Activated CD8-positive, alpha-beta memory T cell treated with anti-CD3 and anti-CD28 coated beads, Interleukin-2, amount 10 ng/mL, durations not matched to agents 7 days and 5 days (primary cell): ENCODE data around the gene VPS72. TPM values are rescaled to one million over a fixed set of nuclear protein-coding genes. Genes with fewer than 3 reads are reported as not detected.

Experiments used
- ATAC-seq: fragments of 150-1000 bp; cut with Tn5 transposase; one replicate; pipeline ENCODE4 v1.10.0; 2021; ENCODE audit warnings: moderate library complexity
- CTCF ChIA-PET: fragments of 350-600 bp; sonication (Branson Sonifier 250); formaldehyde crosslinking; loops from one replicate; lab custom pipeline; 2021; ENCODE audit warnings: antibody characterized with exemption; lab: Charles Lee
- DNase-seq: peaks from one replicate; pipeline ENCODE4 v3.0.0-alpha.2; 2020
- H3K27ac Mint-ChIP-seq: one replicate; pipeline ENCODE4 v1.8.0; 2021; ENCODE audit warnings: mild to moderate bottlenecking, mixed read lengths
- H3K27me3 Mint-ChIP-seq: one replicate; pipeline ENCODE4 v1.8.0; 2021; ENCODE audit warnings: mixed read lengths
- H3K36me3 Mint-ChIP-seq: one replicate; pipeline ENCODE4 v1.8.0; 2021; ENCODE audit warnings: mild to moderate bottlenecking, mixed read lengths
- H3K4me1 Mint-ChIP-seq: one replicate; pipeline ENCODE4 v1.8.0; 2021; ENCODE audit warnings: mixed read lengths
- H3K4me3 Mint-ChIP-seq: one replicate; pipeline ENCODE4 v1.8.0; 2021; ENCODE audit warnings: mild to moderate bottlenecking, moderate library complexity, mixed read lengths
- H3K9me3 Mint-ChIP-seq: one replicate; pipeline ENCODE4 v1.8.0; 2022; ENCODE audit warnings: low read depth, mixed read lengths
- total RNA-seq, 2 experiments: library from RNA; stranded (reverse); gene quantifications; one replicate each; pipeline ENCODE4 v1.2.3, GENCODE V29; 2021

Gene VPS72
- total RNA-seq, 2 experiments from 2014 or later: 78.3 to 86.2 TPM

GRCh38 chr1:151134991-151135390 is 55.0 kb downstream of the VPS72 start:
- Mint-ChIP-seq H3K9me3 (no peaks in the 10 kb centered on the region), H3K36me3 (no peaks in the 10 kb centered on the region), H3K27me3 (peaks cover 16% of the 10 kb centered on the region), H3K4me1 (peaks cover 15% of the 10 kb centered on the region), H3K27ac (no peak overlapping the region), H3K4me3 (no peak overlapping the region)
- ATAC-seq (no peak), DNase-seq (no peak)
- CTCF ChIA-PET: interaction anchor here (1.2 to 1.6 kb wide), 2 partner anchors 20 to 21 kb away, joined by 3 to 6 read pairs; no protein-coding TSS in a partner anchor

GRCh38 chr1:151134396-151134795 is 55.6 kb downstream of the VPS72 start:
- H3K4me1 Mint-ChIP-seq: peaks cover 15% of the 10 kb centered on the region
- peaks cover 16% of the 10 kb centered on the region for H3K27me3 Mint-ChIP-seq
- no peak for DNase-seq

GRCh38 chr1:151133018-151133806 is 56.8 kb downstream of the VPS72 start:
- ATAC-seq: no peak
- Mint-ChIP-seq H3K9me3 (no peaks in the 10 kb centered on the region), H3K4me1 (peaks cover 15% of the 10 kb centered on the region), H3K27ac (no peak overlapping the region), H3K4me3 (no peak overlapping the region), H3K27me3 (peaks cover 16% of the 10 kb centered on the region), H3K36me3 (no peaks in the 10 kb centered on the region)
- CTCF ChIA-PET: interaction anchor here (1.1 kb wide), 1 partner anchor 33 kb away, joined by 3 read pairs; no protein-coding TSS in a partner anchor
- DNase-seq: no peak

More at GRCh38 chr1:151134396-151134795, 55.6 kb downstream of the VPS72 start:
- no peaks in the 10 kb centered on the region for H3K9me3 Mint-ChIP-seq
- H3K27ac Mint-ChIP-seq: no peak overlapping the region
- H3K36me3 Mint-ChIP-seq: no peaks in the 10 kb centered on the region
- CTCF ChIA-PET: interaction anchor here (0.8 to 1.6 kb wide), 3 partner anchors 21 to 110 kb away, joined by 3 to 6 read pairs (median 5); no protein-coding TSS in a partner anchor
- no peak for ATAC-seq
- H3K4me3 Mint-ChIP-seq: no peak overlapping the region

- no peaks in the 10 kb centered on the region for H3K9me3 Mint-ChIP-seq
- H3K27me3 Mint-ChIP-seq: peaks cover 16% of the 10 kb centered on the region
- ATAC-seq: no peak
- CTCF ChIA-PET: interaction anchor here (1.1 to 2.4 kb wide), 2 partner anchors 32 to 33 kb away, joined by 3 to 11 read pairs; no protein-coding TSS in a partner anchor
- H3K4me1 Mint-ChIP-seq: peaks cover 15% of the 10 kb centered on the region
- H3K4me3 Mint-ChIP-seq: no peak overlapping the region
- H3K27ac Mint-ChIP-seq: no peak overlapping the region
- DNase-seq: no peak
- no peaks in the 10 kb centered on the region for H3K36me3 Mint-ChIP-seq
Measured at GRCh38 chr1:151132335-151133017, 57.5 kb downstream of the VPS72 start.

GRCh38 chr1:151131701-151132334 is 58.2 kb downstream of the VPS72 start:
- Mint-ChIP-seq H3K27me3 (peaks cover 16% of the 10 kb centered on the region), H3K4me3 (peak overlapping the region; percentile 64), H3K9me3 (no peaks in the 10 kb centered on the region), H3K27ac (peak overlapping the region; percentile 1), H3K36me3 (no peaks in the 10 kb centered on the region), H3K4me1 (peaks cover 15% of the 10 kb centered on the region)
- CTCF ChIA-PET: interaction anchor here (1.0 to 2.9 kb wide), 5 partner anchors 9 to 106 kb away, joined by 3 to 11 read pairs (median 4); no protein-coding TSS in a partner anchor
- no peak for DNase-seq
- ATAC-seq: no peak

- Mint-ChIP-seq H3K9me3 (no peaks in the 10 kb centered on the region), H3K36me3 (no peaks in the 10 kb centered on the region), H3K27ac (peak overlapping the region; percentile 1), H3K4me3 (peak overlapping the region; percentile 64), H3K4me1 (peaks cover 15% of the 10 kb centered on the region), H3K27me3 (peaks cover 16% of the 10 kb centered on the region)
- ATAC-seq (peak; percentile 98), DNase-seq (peak; percentile 82)
- CTCF ChIA-PET: interaction anchor here (1.0 to 2.9 kb wide), 7 partner anchors 10 to 107 kb away, joined by 3 to 11 read pairs (median 4); no protein-coding TSS in a partner anchor
Measured at GRCh38 chr1:151130987-151131586, 58.9 kb downstream of the VPS72 start.

- Mint-ChIP-seq H3K36me3 (peaks cover 3% of the 10 kb centered on the region), H3K27ac (no peak overlapping the region), H3K4me1 (peaks cover 13% of the 10 kb centered on the region), H3K27me3 (peaks cover 16% of the 10 kb centered on the region), H3K4me3 (no peak overlapping the region), H3K9me3 (no peaks in the 10 kb centered on the region)
- CTCF ChIA-PET: interaction anchor here (1.2 kb wide), 2 partner anchors 11 to 27 kb away, joined by 4 to 5 read pairs; no protein-coding TSS in a partner anchor
- DNase-seq (no peak), ATAC-seq (no peak)
Measured at GRCh38 chr1:151128800-151129199, 61.2 kb downstream of the VPS72 start.

Other genes with a start within 250 kb of the VPS72 start
- 100 to 1,000 TPM; 144 to 170 TPM for gene CERS2, start 215.4 kb downstream of the VPS72 start, total RNA-seq
- under 1 TPM in 1 of 2 experiments, not detected in 1; 0.23 TPM for gene ANXA9, start 207.9 kb downstream of the VPS72 start, total RNA-seq
- gene MINDY1, start 183.3 kb downstream of the VPS72 start, total RNA-seq: 1 to 10 TPM; 4.2 to 7.0 TPM
- 10 to 100 TPM; 14.7 to 17.4 TPM for gene PRUNE1, start 181.7 kb downstream of the VPS72 start, total RNA-seq
- gene BNIPL, start 153.6 kb downstream of the VPS72 start, total RNA-seq: 1 to 10 TPM; 1.0 to 2.0 TPM
- 1 to 10 TPM; 1.2 to 2.0 TPM for gene C1orf56, start 142.4 kb downstream of the VPS72 start, total RNA-seq
- 100 to 1,000 TPM; 214 to 235 TPM for gene CDC42SE1, start 130.6 kb downstream of the VPS72 start, total RNA-seq
- 1 to 10 TPM; 4.1 to 5.0 TPM for gene MLLT11, start 129.8 kb downstream of the VPS72 start, total RNA-seq
- 10 to 100 TPM; 20.0 to 23.9 TPM for gene GABPB2, start 119.4 kb downstream of the VPS72 start, total RNA-seq
- 1 to 10 TPM in 1 of 2 experiments, under 1 TPM in 1; 0.84 to 1.7 TPM for gene SEMA6C, start 43.6 kb downstream of the VPS72 start, total RNA-seq
- 10 to 100 TPM; 14.5 to 17.6 TPM for gene TNFAIP8L2, start 33.5 kb downstream of the VPS72 start, total RNA-seq
- gene LYSMD1, start 24.3 kb downstream of the VPS72 start, total RNA-seq: 1 to 10 TPM; 4.4 to 4.9 TPM
- 10 to 100 TPM; 60.6 to 69.6 TPM for gene SCNM1, start 24.1 kb downstream of the VPS72 start, total RNA-seq
- gene TMOD4, start 14.2 kb downstream of the VPS72 start, total RNA-seq: 1 to 10 TPM; 2.9 to 3.6 TPM
- 10 to 100 TPM; 55.2 to 70.3 TPM for gene PIP5K1A, start 8.4 kb upstream of the VPS72 start, total RNA-seq
- gene PSMD4, start 64.5 kb upstream of the VPS72 start, total RNA-seq: 100 to 1,000 TPM; 187 to 223 TPM
- gene ZNF687, start 92.1 kb upstream of the VPS72 start, total RNA-seq: 10 to 100 TPM; 29.9 to 35.7 TPM
- 10 to 100 TPM; 68.5 to 73.9 TPM for gene PI4KB, start 137.2 kb upstream of the VPS72 start, total RNA-seq
- 100 to 1,000 TPM; 109 to 139 TPM for gene RFX5, start 157.1 kb upstream of the VPS72 start, total RNA-seq
- not detected for gene SELENBP1, start 182.5 kb upstream of the VPS72 start, total RNA-seq
- gene PSMB4, start 209.4 kb upstream of the VPS72 start, total RNA-seq: 100 to 1,000 TPM; 284 to 365 TPM